Fibroblast of peridontal ligament (primary cell): Measurements from ENCODE around the gene RNLS.
"Not testable (repeated sequence)": the region's sequence is repeated elsewhere in the genome, so short reads cannot be mapped to it uniquely, and the experiment has no call there.

Experiments
- DNase-seq: peaks from one replicate; pipeline ENCODE4 v3.0.0-alpha.2; 2010; ENCODE audit errors: extremely low read depth

Gene RNLS

DNA sequence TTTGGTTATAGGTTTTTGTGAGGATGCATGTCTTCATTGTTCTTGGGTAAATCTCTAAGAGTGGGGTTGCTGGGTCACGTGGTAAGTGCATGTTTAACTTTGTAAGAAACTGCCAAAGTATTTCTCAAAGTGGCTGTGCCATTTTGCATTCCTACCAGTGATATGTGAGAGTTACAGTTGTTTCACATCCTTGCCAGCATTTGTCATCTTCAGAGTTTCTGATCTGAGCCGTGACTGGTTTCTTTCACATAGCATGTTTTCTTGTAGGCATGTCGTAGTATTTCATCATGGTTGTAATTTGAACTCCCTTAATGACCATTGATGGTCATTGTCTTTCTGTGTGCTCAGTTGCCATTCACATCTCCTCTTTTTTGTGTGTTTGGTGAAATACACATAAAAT lies 286.0 kb downstream of the RNLS start:
- peak; percentile 64 for DNase-seq

DNA sequence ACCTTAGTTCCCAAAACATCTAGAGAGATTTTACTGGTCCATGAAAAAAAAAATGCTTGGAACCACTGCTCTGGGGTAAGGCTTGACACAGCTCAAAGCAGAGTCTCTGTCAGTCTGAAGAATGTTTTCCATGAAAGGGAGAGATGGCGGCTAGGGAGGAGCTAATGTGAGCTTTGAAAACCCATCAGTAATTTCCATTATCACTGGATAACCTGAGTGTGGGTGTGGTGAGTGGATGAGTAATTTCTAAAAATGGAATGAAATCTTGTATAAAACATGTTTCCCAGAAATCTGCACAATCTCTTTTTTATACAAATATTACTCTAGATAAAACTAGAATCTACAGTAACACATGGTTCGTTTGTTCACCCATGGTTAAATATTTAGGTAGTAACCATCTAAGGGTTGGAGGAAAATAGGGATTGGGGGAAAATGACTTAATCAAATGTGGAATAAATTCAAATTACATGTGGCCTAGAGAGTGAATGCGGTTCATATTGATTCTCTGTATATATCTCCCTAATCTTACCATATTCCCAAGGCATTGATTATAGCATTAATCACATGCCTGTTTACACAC lies 289.4 kb downstream of the RNLS start:
- DNase-seq = no peak

GRCh38 chr10:88293073-88293472 lies 290.0 kb downstream of the RNLS start:
- peak; percentile 37 for DNase-seq

DNA sequence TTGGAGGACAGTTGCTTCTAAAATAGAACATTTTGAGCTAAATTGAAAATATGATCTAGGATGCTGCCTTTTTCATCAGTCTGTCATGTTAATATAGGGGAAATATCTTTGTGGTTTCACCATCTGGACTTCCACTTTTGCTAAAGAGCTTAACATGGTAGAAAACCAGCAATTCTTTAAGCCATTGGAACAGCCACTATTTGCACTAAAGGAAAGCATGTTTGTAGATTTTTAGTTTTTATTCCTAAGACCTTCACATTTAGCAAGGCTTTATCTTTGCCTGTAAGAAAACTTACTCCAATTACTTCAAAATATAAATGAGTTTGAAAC lies 291.0 kb downstream of the RNLS start:
- no peak for DNase-seq

- DNase-seq = peak; percentile 37
Observed at GRCh38 chr10:88291289-88292184, 291.6 kb downstream of the RNLS start.

DNA sequence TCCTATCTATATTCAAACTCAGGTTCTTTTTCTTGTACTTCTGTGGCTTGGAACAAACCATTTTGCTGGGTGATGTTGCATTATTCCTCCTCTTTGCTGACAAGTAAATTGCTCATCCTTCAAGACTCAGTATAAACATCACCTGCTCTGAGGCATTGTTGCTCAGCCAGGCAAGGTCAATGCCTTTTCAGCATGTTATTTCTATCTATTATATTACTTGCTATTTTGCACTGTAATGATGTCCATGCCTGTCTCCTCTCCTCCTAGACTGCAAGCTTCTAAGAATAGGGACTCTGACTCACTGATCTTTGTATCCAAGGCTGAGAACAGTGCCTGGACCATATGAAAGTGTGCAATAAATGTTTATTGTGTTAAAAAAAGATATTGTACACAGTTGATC lies 293.8 kb downstream of the RNLS start:
- peak; percentile 41 for DNase-seq

- peak; percentile 68 for DNase-seq
Observed at GRCh38 chr10:88288320-88289059, 294.6 kb downstream of the RNLS start.

GRCh38 chr10:88286030-88286429 lies 297.1 kb downstream of the RNLS start:
- no peak for DNase-seq

GRCh38 chr10:88281592-88282347 lies 301.3 kb downstream of the RNLS start:
- DNase-seq = peak; percentile 82

- no peak for DNase-seq
Observed at GRCh38 chr10:88280518-88280917, 302.6 kb downstream of the RNLS start.

DNA sequence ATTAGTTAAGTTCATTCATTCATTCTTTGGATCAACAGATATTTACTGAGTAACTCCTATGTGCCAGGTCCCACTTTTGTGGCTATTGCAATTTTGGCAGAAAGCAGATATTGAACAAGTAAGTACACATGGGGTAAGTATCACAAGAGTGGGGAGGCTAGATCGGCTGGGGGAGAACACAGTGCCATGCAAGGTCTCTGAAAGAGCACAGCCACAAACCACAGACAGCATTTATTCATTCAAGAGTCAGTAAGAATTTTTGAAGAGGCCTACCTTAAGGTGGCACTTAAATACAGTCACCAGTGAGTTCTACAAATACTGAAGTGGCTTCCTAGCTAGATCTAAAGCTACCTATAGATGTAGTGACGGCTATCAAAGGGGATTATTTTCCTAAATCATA lies 304.2 kb downstream of the RNLS start:
- no peak for DNase-seq

GRCh38 chr10:88276945-88277344 lies 306.2 kb downstream of the RNLS start:
- not testable (repeated sequence) for DNase-seq

- DNase-seq = no peak
Observed at GRCh38 chr10:88274286-88274685, 308.8 kb downstream of the RNLS start.

DNA sequence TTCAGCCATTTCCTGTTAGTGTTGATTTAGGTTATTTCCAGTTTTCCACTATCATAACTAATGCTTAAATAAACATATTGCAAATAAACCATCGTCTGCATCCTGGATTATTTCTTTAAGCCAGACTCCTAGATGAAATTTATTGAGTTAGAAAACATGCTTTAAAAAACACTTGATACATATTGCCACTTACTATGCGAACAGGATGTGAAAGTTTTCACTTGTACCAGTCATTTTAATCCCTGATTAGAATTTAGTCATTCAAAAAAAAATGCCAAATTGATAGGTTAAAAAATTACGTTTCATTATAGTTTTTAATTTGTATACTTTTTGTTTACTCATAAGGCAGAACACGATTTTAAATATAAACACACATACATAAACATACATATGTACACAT lies 309.6 kb downstream of the RNLS start:
- no peak for DNase-seq

- peak; percentile 35 for DNase-seq
Observed at GRCh38 chr10:88271761-88272543, 311.2 kb downstream of the RNLS start.

- peak; percentile 81 for DNase-seq
Observed at GRCh38 chr10:88270871-88271713, 312.0 kb downstream of the RNLS start.

DNA sequence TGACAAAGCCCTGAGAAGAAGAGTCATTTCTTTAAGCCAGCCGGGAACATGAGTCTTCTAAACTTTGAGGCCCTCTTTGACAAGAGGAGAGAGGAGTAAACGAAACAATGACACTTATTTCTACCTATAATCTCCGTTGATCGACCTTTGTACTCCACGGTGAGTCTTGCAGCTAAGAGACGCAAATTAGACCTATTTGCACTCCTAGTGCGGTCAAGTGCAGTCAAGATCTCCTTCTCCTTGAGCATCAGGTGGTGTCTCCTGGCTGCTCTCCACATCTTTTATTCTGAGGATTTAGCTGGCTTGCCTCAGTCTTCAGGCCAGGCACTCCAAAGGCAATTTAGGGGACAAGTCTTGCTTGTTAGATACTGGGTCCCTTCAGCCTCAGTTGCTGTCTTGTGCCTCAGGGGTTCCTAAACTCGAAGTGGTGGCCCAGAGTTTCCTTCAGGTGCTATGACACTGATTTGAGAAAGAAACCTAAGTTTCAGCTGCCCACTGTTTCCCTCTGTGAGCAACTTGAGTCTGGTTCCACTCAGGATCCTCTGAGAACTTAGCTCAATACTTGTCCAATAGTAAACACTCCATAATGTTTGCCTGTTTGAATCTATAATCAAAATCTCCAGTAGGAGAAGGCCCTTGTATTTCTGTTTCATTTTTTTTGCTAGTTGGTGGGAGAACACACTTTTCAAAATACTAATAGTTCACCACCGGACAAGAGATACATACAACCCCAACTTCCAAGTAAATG lies 312.9 kb downstream of the RNLS start:
- DNase-seq = no peak

DNA sequence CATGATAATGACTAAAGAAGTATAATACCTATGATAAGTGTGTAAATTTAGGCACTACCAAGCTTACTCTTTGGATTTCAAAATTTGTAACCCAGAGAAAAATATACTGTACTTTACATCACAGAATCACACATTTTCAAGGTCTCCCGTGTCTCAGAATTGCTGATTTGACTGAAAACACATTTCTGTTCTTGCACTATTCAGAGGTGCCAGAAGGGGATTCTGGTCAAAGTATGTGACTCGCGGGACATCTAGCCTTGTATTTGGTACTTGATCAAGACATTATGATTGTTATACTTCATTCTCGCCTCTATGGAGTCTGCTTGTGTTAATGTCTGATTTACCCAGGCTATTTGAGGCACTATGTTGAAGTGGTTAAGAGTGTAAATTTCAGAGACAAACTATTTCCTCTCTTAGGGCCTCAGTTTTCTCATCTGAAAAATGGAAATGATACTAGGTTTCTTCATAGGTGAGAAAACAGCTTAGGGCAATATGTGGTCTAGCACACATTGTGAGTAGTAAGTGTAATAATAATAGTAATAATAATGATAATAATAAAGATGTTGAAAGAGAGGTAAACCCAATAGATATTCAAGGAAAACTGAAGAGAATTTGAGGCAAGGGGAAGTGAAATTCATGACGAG lies 320.4 kb downstream of the RNLS start:
- no peak for DNase-seq

DNA sequence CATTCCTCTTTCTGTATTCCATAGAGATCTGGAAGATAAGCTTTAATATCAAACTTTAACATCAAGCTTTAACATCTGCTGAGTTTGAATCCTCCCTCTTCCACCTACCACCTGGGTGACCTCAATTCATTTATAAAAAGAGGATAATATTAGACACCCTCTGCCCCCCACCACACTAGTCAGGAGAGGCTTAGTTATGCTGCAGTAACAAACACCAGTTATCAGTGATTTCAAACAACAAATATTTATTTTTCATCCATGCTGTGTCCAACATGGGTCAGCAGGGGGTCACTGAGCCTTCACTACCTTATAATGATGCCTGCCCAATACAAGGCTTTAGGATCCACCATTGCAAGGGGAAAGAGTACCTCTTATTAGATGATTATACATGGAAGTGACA lies 322.0 kb downstream of the RNLS start:
- no peak for DNase-seq
